ENCODE measurements around the gene GRK1.

GRK1 gene

DNA sequence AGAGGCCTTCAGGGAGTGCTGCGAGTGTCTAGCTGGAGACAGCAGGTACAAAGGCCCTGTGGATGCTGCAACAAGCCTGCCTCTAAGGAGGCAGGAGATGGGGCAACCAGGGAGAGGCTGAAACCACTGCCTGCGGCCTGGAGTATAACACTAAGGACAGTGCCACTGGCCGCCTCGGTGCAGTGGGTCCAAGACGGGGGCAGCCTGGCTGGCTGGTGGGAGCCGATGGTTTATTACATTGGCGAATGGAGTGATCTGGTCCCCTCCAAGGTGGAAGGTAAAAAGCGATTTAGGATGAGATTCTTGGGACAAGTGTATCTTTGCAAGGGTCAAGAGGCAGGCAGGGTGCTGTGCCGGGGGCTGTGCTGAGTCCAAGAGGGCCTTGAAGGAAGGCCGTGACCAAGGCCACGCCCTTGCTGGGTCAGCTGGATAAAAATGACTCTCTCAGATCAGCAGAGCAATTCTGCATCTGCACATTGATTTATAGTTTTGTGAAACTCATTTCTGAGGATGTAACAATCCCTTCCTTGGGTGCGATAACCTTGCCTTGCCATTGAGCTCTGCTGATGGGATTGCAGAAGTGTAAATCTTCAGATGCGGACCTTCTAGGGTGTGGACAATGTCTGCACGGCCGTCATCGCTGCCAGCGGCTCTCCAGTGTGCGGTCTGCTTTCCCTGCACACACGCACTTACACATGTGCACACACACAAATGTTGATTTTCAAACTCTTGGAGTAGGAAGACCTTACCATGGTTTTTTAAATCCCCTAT, 98.0 kb downstream of the GRK1 start:
- TF ChIP-seq CTCF (IDR thresholded peaks at IDR 0.05; ENCODE audit: borderline replicate concordance, insufficient read depth, low read depth, low read length) = no peak
- no peak overlapping the region for H3K4me3 ChIP-seq (ENCODE audit: low read depth, low read length)

GRCh38 chr13:113765564-113765910, 98.5 kb downstream of the GRK1 start:
- no peak for TF ChIP-seq CTCF (IDR thresholded peaks at IDR 0.05; ENCODE audit: borderline replicate concordance, insufficient read depth, low read depth, low read length)
- H3K4me3 ChIP-seq (ENCODE audit: low read depth, low read length) = no peak overlapping the region

- no peak for TF ChIP-seq CTCF (IDR thresholded peaks at IDR 0.05; ENCODE audit: borderline replicate concordance, insufficient read depth, low read depth, low read length)
- no peak overlapping the region for H3K4me3 ChIP-seq (ENCODE audit: low read depth, low read length)
Observed at GRCh38 chr13:113766035-113766800, 99.2 kb downstream of the GRK1 start.

- H3K4me3 ChIP-seq (ENCODE audit: low read depth, low read length) = no peak overlapping the region
- no peak for TF ChIP-seq CTCF (IDR thresholded peaks at IDR 0.05; ENCODE audit: borderline replicate concordance, insufficient read depth, low read depth, low read length)
Observed at GRCh38 chr13:113767366-113767765, 100.3 kb downstream of the GRK1 start.

GRCh38 chr13:113768018-113768905, 101.2 kb downstream of the GRK1 start:
- TF ChIP-seq CTCF (IDR thresholded peaks at IDR 0.05; ENCODE audit: borderline replicate concordance, insufficient read depth, low read depth, low read length) = no peak
- H3K4me3 ChIP-seq (ENCODE audit: low read depth, low read length) = no peak overlapping the region

- H3K4me3 ChIP-seq (ENCODE audit: low read depth, low read length) = no peak overlapping the region
- no peak for TF ChIP-seq CTCF (IDR thresholded peaks at IDR 0.05; ENCODE audit: borderline replicate concordance, insufficient read depth, low read depth, low read length)
Observed at GRCh38 chr13:113769106-113769505, 102.1 kb downstream of the GRK1 start.

Measured in GM12875 (cell line).